ENCODE results near the gene LXN.

LXN gene

GRCh38 chr3:158658889-158659288, 13.6 kb downstream of the LXN start:
- peak; percentile 5 for DNase-seq (ENCODE audit: low read depth)
- TF ChIP-seq CTCF (IDR thresholded peaks at IDR 0.05; ENCODE audit: insufficient read depth, low read depth, low read length, missing control alignments) = no peak
- H3K4me3 ChIP-seq (ENCODE audit: low read depth, low read length) = no peak overlapping the region

GRCh38 chr3:158652463-158652862, 20.0 kb downstream of the LXN start:
- no peak for TF ChIP-seq CTCF (IDR thresholded peaks at IDR 0.05; ENCODE audit: insufficient read depth, low read depth, low read length, missing control alignments)
- no peak overlapping the region for H3K4me3 ChIP-seq (ENCODE audit: low read depth, low read length)
- DNase-seq (ENCODE audit: low read depth) = no peak

GRCh38 chr3:158651192-158651591, 21.3 kb downstream of the LXN start:
- no peak for TF ChIP-seq CTCF (IDR thresholded peaks at IDR 0.05; ENCODE audit: insufficient read depth, low read depth, low read length, missing control alignments)
- DNase-seq (ENCODE audit: low read depth) = no peak

GRCh38 chr3:158649791-158650190, 22.7 kb downstream of the LXN start:
- DNase-seq (ENCODE audit: low read depth) = no peak
- H3K4me3 ChIP-seq (ENCODE audit: low read depth, low read length) = no peak overlapping the region
- TF ChIP-seq CTCF (IDR thresholded peaks at IDR 0.05; ENCODE audit: insufficient read depth, low read depth, low read length, missing control alignments) = no peak

More at GRCh38 chr3:158651192-158651591, 21.3 kb downstream of the LXN start:
- H3K4me3 ChIP-seq (ENCODE audit: low read depth, low read length) = no peak overlapping the region

- H3K4me3 ChIP-seq (ENCODE audit: low read depth, low read length) = peak within 1 kb of the TSS; percentile 93
- peak; percentile 96 for DNase-seq (ENCODE audit: low read depth)
- TF ChIP-seq CTCF (IDR thresholded peaks at IDR 0.05; ENCODE audit: insufficient read depth, low read depth, low read length, missing control alignments) = peak; percentile 95
Observed at GRCh38 chr3:158644345-158644908, 28.0 kb downstream of the LXN start, which contains the start of gene GFM1. GFM1 (plus strand) TSS chr3:158644527; CDS start chr3:158644635, 108 bp downstream.

- no peak overlapping the region for H3K4me3 ChIP-seq (ENCODE audit: low read depth, low read length)
- TF ChIP-seq CTCF (IDR thresholded peaks at IDR 0.05; ENCODE audit: insufficient read depth, low read depth, low read length, missing control alignments) = no peak
- DNase-seq (ENCODE audit: low read depth) = no peak
Observed at GRCh38 chr3:158642474-158643210, 29.8 kb downstream of the LXN start.

Measured in GM12865 (cell line).